GOT3 (cell line): ENCODE measurements around the gene VRK3.

Experiments used
- DNase-seq: peaks from one replicate; lab custom pipeline; 2025; ENCODE audit warnings: mixed read lengths; lab: John Stamatoyannopoulos, UW

Gene VRK3

GRCh38 chr19:50030225-50030624 is 5.1 kb upstream of the VRK3 start:
- DNase-seq: no peak

DNA sequence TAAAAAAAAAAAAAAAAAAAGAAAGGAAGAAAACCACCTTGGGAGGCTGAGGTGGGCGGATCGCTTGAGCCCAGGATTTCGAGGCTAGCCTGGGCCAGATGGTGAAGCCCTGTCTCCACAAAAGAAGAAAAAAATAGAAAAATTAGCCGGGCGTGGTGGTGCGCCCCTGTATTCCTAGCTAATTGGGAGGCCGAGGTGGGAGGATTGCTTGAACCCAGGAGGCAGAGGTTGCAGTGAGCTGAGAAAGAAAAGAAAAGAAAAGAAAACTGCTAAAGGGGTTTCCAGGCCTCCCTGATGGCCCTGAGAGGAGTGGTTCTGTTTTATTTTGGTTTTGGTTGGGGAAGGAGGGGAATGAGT is 1.4 kb upstream of the VRK3 start:
- no peak for DNase-seq

DNA sequence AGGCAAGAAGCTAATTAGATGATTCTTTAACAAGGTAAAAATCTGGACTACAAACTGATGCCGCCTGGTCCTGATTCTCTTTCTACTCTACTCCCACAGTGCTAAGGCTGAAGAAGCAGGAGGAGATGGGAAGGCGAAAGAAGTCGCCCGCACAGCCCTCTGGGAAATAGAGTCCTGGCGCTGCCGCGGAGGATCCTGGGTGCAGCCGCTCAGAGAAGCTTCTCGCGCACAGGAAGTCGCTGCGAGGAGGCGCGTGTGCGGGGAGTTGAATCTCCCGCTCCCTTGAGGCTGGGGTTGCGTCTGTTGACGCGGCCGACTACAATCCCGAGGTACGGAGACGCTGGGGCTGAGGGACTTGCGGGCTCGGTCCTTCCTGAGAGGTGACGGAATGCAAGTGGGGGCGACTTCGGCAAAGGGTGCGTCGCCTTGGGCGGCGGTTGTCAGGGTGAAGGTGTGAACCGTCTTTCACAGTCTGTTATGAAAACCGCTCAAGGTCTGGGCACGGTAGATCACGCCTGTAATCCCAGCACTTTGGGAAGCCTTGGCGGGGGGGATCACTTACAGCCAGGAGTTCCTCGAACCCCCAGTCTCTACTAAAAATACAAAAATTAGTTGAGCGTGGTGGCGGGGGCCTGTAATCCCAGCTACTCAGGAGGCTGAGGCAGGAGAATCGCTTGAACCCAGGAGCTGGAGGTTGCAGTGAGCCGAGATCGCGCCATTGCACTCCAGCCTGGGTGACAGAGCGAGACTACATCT is 800 bp upstream of the VRK3 start, which contains the start of gene ZNF473:
Gene ZNF473, plus strand, starts transcription at position 212 of the 756 bp plus-strand sequence. CDS start 5,078 bp downstream, outside the sequence.
- peak; percentile 87 for DNase-seq

DNA sequence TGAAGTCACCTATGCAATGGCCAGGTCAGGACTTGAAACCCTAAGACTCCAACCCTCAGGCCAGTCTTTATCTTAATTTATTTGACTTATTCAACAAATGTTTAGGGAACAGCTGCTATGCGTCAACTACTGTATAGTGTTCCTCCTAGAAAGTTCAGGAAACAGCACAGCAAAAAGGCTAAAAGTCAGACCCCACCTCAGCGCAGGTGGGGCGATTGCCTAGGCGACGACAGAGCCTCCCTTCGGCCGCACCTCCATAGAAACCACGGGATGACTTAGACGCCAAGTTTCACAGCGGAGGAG is 502 bp downstream of the VRK3 start:
- no peak for DNase-seq

- no peak for DNase-seq
Observed at GRCh38 chr19:50022823-50023222, 2.3 kb downstream of the VRK3 start.

GRCh38 chr19:50020481-50020880 is 4.7 kb downstream of the VRK3 start:
- no peak for DNase-seq

DNA sequence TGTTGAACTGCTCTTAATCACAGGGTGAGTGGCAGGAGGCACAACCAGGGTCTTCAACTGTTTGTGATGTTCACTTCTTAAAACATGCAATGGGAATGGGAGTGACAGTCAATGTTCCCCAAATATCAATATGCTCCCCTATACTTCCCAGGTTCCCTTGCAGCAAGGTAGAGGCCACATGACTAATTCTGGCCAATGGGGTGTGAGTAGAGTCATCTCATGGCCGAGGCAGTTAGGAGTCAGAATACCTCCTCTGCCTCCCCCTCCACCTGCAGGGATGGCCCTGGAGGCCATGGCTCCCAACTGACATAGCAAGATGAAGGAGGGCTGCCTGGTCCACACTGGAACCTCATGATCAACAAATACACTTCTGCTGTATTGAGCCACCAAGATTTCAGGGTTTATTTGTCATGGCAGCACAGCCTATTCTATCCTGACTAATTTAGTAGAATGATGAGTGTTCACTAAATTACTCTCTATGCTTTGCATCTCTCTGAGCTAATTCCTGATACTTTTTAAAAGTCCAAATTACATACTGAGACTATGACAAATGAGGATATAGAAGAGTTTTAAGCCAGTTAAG is 8.9 kb downstream of the VRK3 start:
- DNase-seq: no peak

- no peak for DNase-seq
Observed at GRCh38 chr19:50008532-50008931, 16.6 kb downstream of the VRK3 start.

DNA sequence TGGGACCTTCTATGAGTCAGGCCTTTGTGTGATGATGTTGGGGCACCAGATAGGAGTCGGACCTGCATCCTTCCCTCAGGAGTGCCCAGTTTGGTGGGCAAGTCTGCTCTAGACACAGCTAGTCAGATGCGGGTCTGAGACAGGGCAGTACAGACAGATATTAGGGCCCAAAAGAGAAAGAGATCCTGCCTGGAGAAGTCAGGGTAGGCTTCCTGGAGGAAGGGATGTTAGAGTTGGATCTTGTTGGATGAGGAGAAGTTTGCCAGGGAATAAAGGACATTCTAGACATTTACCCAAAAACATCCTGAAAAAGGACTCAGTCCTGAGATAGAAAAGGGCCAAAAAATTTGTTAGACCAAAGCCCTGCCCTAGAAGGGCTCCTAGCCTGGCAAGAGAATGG is 17.2 kb downstream of the VRK3 start:
- no peak for DNase-seq

- DNase-seq: no peak
Observed at GRCh38 chr19:50007170-50007569, 18.0 kb downstream of the VRK3 start.

DNA sequence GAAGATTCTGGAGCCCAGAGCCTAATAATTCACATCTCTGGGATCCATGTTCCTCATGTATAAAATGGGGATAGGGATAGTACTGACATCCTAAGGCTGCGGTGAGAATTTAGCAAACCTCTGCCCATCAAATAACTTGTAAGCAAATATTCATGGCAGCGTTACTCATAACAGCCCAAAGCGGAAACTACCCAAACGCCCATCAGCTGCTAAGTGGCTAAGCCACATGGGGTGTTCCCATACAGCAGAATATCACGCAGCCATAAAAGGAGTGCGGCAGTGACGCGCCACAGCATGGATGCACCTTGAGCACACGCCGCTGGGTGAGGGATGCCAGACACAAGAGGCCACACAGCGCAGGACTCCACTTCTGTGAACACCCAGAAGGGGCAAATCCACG is 19.7 kb downstream of the VRK3 start:
- DNase-seq: no peak

- peak; percentile 23 for DNase-seq
Observed at GRCh38 chr19:50003810-50004419, 21.3 kb downstream of the VRK3 start.

DNA sequence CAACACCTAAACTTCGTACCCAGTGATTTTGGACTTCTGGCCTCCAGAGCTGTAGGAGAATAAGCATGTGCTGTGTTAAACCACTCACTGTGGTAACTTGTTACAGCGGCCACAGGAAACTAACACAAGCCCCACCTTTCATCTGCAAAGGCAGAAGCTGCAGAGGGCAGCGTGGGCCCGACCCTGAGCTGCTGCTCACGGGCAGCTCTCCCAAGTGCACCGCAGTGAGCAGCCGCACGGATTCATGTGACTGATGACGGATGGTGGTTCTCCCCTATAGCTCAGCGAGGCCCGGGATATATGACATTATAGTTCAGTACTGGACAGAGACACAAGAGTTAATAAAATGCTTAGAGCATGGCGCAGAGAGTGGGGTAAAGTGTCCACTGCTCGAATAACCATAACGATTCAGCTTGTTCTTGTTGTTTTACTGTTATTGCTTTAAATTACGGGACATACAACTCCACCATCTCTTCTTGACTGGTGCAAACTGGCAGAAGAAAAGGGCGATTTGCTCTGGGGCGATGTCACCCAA is 21.9 kb downstream of the VRK3 start:
- no peak for DNase-seq

DNA sequence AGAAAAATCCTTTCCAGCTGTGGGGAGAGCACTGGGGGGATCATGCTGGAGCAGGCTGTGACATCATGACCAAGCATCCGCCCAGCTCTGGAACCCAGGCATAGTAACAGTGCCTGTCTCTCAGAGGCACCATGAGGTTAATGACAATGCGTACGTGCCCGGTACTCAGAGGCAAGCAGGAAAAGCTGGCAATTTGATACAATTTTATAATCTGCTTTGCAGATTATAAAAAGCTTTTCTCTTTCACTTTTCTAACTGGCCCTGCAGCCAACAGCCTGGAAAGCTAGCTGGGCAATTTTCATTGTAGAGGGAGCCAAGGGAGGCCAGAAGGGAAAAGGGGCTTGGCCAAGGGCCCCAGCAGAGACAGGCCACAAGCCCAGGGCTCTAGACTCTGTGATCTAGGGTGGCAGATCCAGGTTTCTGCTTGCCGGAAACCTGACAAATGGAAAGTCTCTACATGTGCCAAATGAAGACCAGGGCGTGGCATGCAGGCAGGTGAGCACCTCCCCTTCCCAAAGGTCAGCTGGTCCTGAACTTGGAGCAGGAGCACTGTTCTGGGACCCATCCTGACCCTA is 22.7 kb downstream of the VRK3 start:
- DNase-seq: no peak

- no peak for DNase-seq
Observed at GRCh38 chr19:50001775-50002174, 23.4 kb downstream of the VRK3 start.

GRCh38 chr19:50000841-50001557 is 24.2 kb downstream of the VRK3 start:
- DNase-seq: no peak

DNA sequence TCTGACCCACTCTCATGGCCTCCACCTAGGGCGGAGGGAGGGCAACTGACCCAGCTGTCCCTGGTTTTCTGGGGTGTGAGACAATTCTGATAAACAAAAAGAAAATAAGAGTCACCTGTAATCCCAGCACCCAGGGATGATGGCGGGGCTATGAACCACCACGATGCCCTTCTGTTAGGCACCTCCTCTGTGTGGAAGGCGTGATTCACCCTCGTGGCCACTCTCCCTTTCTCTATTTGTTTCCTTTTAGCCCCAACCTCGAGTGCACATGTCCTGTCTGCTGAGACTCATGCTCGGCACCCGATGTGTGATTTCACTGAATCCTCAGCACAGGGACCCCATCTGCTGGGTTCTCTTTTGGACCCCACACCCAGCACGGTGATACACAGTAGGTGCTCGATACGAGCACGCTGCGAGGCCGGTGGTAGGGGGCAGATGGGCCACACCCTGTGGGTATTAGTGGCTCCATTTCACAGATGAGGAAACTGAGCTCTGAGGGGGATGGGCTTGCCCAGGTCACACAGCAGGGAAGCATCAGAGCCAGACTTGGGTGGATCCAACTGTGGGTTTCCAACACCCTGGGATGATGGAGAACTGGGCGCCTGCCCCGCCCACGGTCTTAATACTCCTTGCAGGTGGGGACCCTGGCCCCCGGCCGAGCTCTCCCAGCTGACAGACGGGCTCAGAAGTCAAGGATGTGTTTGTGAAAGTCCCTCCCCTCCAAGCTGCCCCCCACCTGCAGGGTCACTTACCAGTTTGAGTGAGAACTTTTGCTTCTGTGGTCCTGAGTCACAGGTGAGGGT is 24.9 kb downstream of the VRK3 start:
- DNase-seq: no peak

GRCh38 chr19:49999371-50000010 is 25.7 kb downstream of the VRK3 start:
- DNase-seq: no peak

- DNase-seq: no peak
Observed at GRCh38 chr19:49997709-49998108, 27.5 kb downstream of the VRK3 start.

GRCh38 chr19:49988433-49988832 is 36.7 kb downstream of the VRK3 start:
- no peak for DNase-seq

- DNase-seq: no peak
Observed at GRCh38 chr19:49988007-49988406, 37.2 kb downstream of the VRK3 start.
